ENCODE data around the gene CNEP1R1. TPM values are rescaled to one million over a fixed set of nuclear protein-coding genes. Genes with fewer than 3 reads are reported as not detected.

Gene CNEP1R1
- total and polyA plus RNA-seq, 9 of the 15 experiments (the other 6 are each of a cell fraction or from before 2014, with no cell fraction given): 7.6 to 20.1 (median 10.6) TPM

DNA sequence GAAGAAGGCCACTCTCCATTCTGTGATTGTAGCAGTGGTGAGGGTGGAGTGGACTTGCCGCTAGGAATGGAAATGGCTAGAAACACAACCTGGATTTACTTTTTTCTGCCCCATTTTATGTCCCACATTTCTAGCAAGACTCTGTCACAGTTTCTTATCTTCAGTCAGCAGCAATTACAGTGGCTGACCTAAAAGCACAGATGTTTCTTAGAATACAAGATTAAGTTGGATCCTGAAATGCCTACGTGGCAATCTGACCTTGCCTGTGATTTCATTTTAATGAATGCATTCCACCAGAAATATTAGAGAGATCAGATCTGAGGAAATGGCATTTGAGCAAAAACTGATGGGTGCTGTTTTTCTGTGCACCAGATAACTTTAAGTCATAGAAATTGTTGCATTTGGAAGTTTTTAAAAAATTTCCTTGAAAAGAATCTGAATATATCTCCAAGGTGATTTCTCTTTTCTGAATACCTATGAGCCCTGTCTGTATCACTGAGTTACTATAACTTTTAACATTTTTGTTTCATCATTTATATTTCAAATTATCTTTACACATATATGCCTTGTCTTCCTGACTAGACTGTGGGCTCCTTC is 46.1 kb downstream of the CNEP1R1 start (continued):
- TF ChIP-seq, protein P1, sequence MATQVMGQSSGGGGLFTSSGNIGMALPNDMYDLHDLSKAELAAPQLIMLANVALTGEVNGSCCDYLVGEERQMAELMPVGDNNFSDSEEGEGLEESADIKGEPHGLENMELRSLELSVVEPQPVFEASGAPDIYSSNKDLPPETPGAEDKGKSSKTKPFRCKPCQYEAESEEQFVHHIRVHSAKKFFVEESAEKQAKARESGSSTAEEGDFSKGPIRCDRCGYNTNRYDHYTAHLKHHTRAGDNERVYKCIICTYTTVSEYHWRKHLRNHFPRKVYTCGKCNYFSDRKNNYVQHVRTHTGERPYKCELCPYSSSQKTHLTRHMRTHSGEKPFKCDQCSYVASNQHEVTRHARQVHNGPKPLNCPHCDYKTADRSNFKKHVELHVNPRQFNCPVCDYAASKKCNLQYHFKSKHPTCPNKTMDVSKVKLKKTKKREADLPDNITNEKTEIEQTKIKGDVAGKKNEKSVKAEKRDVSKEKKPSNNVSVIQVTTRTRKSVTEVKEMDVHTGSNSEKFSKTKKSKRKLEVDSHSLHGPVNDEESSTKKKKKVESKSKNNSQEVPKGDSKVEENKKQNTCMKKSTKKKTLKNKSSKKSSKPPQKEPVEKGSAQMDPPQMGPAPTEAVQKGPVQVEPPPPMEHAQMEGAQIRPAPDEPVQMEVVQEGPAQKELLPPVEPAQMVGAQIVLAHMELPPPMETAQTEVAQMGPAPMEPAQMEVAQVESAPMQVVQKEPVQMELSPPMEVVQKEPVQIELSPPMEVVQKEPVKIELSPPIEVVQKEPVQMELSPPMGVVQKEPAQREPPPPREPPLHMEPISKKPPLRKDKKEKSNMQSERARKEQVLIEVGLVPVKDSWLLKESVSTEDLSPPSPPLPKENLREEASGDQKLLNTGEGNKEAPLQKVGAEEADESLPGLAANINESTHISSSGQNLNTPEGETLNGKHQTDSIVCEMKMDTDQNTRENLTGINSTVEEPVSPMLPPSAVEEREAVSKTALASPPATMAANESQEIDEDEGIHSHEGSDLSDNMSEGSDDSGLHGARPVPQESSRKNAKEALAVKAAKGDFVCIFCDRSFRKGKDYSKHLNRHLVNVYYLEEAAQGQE (IDR thresholded peaks at IDR 0.05; ENCODE audit: borderline replicate concordance): no peak; the same call in 1 of the 2 replicates
- TF ChIP-seq, protein P1 (CRISPR knock-in tag; IDR thresholded peaks at IDR 0.05; ENCODE audit: low read depth): no peak
- TF ChIP-seq PTBP1 (IDR thresholded peaks at IDR 0.05; ENCODE audit: low read depth, low read length) (no peak), ZKSCAN8 (CRISPR knock-in tag; IDR thresholded peaks at IDR 0.05) (peak; percentile 50; the same call in 1 of the 2 replicates), TARDBP (IDR thresholded peaks at IDR 0.05) (no peak), KHSRP (IDR thresholded peaks at IDR 0.05) (peak; percentile 57; the same call in 1 of the 2 replicates), CXXC5 (CRISPR knock-in tag; IDR thresholded peaks at IDR 0.05) (peak; percentile 59; the same call in 1 of the 2 replicates), SOX6 (IDR thresholded peaks at IDR 0.05) (peak; percentile 79), ZNF311 (CRISPR knock-in tag; IDR thresholded peaks at IDR 0.05) (no peak), NR2C1 (IDR thresholded peaks at IDR 0.05) (no peak), NR2C1 (tag; IDR thresholded peaks at IDR 0.05) (0 out of 2 replicates have a peak, but pooled peaks have one; percentile 34), POLR2AphosphoS5 (IDR thresholded peaks at IDR 0.05; ENCODE audit: control insufficient read depth, insufficient read depth, low read depth, low read length) (peak; percentile 81), LEF1 (IDR thresholded peaks at IDR 0.05) (peak; percentile 57; the same call in 1 of the 2 replicates), NONO (IDR thresholded peaks at IDR 0.05; ENCODE audit: low read depth in 2 of 2, low read length in 1 of 2) (peak in 1 of 2 experiments; percentile 34; a peak in 1 of 4 replicates), ZNF384 (IDR thresholded peaks at IDR 0.05; ENCODE audit: low read depth, low read length) (no peak)
- TF ChIP-seq, protein P2, sequence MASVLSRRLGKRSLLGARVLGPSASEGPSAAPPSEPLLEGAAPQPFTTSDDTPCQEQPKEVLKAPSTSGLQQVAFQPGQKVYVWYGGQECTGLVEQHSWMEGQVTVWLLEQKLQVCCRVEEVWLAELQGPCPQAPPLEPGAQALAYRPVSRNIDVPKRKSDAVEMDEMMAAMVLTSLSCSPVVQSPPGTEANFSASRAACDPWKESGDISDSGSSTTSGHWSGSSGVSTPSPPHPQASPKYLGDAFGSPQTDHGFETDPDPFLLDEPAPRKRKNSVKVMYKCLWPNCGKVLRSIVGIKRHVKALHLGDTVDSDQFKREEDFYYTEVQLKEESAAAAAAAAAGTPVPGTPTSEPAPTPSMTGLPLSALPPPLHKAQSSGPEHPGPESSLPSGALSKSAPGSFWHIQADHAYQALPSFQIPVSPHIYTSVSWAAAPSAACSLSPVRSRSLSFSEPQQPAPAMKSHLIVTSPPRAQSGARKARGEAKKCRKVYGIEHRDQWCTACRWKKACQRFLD (CRISPR knock-in tag; IDR thresholded peaks at IDR 0.05): peak; percentile 78
- TF ChIP-seq, protein P3, sequence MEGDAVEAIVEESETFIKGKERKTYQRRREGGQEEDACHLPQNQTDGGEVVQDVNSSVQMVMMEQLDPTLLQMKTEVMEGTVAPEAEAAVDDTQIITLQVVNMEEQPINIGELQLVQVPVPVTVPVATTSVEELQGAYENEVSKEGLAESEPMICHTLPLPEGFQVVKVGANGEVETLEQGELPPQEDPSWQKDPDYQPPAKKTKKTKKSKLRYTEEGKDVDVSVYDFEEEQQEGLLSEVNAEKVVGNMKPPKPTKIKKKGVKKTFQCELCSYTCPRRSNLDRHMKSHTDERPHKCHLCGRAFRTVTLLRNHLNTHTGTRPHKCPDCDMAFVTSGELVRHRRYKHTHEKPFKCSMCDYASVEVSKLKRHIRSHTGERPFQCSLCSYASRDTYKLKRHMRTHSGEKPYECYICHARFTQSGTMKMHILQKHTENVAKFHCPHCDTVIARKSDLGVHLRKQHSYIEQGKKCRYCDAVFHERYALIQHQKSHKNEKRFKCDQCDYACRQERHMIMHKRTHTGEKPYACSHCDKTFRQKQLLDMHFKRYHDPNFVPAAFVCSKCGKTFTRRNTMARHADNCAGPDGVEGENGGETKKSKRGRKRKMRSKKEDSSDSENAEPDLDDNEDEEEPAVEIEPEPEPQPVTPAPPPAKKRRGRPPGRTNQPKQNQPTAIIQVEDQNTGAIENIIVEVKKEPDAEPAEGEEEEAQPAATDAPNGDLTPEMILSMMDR (IDR thresholded peaks at IDR 0.05 in 2 of 3, conservative IDR thresholded peaks at IDR 0.05 in 1 of 3; ENCODE audit: insufficient read depth in 2 of 3, low read depth in 1 of 3, low read length in 3 of 3): no peak
